Trophoblast cell (in vitro differentiated cells and primary cell): Measurements from ENCODE around the gene VSTM4.

Experiments
- DNase-seq, 2 donors: peaks; one replicate each; pipeline ENCODE4 v3.0.0-alpha.2; 2016
- H2AFZ ChIP-seq: 2 replicates; pipeline ENCODE4 v1.6.1; 2013; ENCODE audit warnings: low read length, moderate library complexity, mild to moderate bottlenecking; ENCODE audit not compliant: insufficient read depth, poor library complexity
- H2AK5ac ChIP-seq: 2 replicates; pipeline ENCODE4 v1.6.1; 2013; ENCODE audit warnings: mild to moderate bottlenecking, low read length
- H2BK120ac ChIP-seq: 2 replicates; pipeline ENCODE4 v1.6.1; 2013; ENCODE audit warnings: low read length, mild to moderate bottlenecking, moderate library complexity; ENCODE audit not compliant: insufficient read depth, poor library complexity
- H2BK12ac ChIP-seq: 2 replicates; pipeline ENCODE4 v1.6.1; 2013; ENCODE audit warnings: mild to moderate bottlenecking, low read length, moderate library complexity
- H2BK5ac ChIP-seq: 2 replicates; pipeline ENCODE4 v1.6.1; 2013; ENCODE audit warnings: low read length, low read depth, moderate library complexity, mild to moderate bottlenecking; ENCODE audit not compliant: poor library complexity
- H3K14ac ChIP-seq: 2 replicates; pipeline ENCODE4 v1.6.1; 2013; ENCODE audit warnings: mild to moderate bottlenecking, low read length
- H3K18ac ChIP-seq: 2 replicates; pipeline ENCODE4 v1.6.1; 2013; ENCODE audit warnings: mild to moderate bottlenecking, low read length
- H3K23ac ChIP-seq: 2 replicates; pipeline ENCODE4 v1.6.1; 2013; ENCODE audit warnings: low read length
- H3K27ac ChIP-seq: 2 replicates; pipeline ENCODE4 v1.5.1; 2013; ENCODE audit warnings: low read depth, mild to moderate bottlenecking, inconsistent platforms, low read length, moderate library complexity
- H3K27me3 ChIP-seq: 2 replicates; pipeline ENCODE4 v1.6.1; 2013; ENCODE audit warnings: inconsistent platforms, mild to moderate bottlenecking, low read length, moderate library complexity; ENCODE audit not compliant: insufficient read depth
- H3K36me3 ChIP-seq, 2 experiments: 1 replicate in 1 of 2; 2 replicates in 1 of 2; pipeline ENCODE4 v1.6.1; 2013; ENCODE audit warnings: low read length in 2 of 2, mild to moderate bottlenecking in 2 of 2, moderate library complexity in 1 of 2; ENCODE audit not compliant: insufficient read depth in 2 of 2, control insufficient read depth in 1 of 2
- H3K4ac ChIP-seq: 2 replicates; pipeline ENCODE4 v1.6.1; 2013; ENCODE audit warnings: low read depth, mild to moderate bottlenecking, low read length, moderate library complexity
- H3K4me1 ChIP-seq, 2 experiments: 1 replicate in 1 of 2; 2 replicates in 1 of 2; pipeline ENCODE4 v1.6.1; 2013; ENCODE audit warnings: low read length in 2 of 2, mild to moderate bottlenecking in 2 of 2, moderate library complexity in 1 of 2; ENCODE audit not compliant: insufficient read depth in 2 of 2, control insufficient read depth in 1 of 2
- H3K4me2 ChIP-seq: 2 replicates; pipeline ENCODE4 v1.6.1; 2013; ENCODE audit warnings: inconsistent platforms, mild to moderate bottlenecking, low read length, moderate library complexity
- H3K4me3 ChIP-seq: 2 replicates; pipeline ENCODE4 v1.5.1; 2013; ENCODE audit warnings: mild to moderate bottlenecking, low read depth, low read length, inconsistent platforms
- H3K79me1 ChIP-seq: one replicate; pipeline ENCODE4 v1.6.1; 2013; ENCODE audit warnings: low read length
- H3K79me2 ChIP-seq: 2 replicates; pipeline ENCODE4 v1.6.1; 2013; ENCODE audit warnings: low read length, mild to moderate bottlenecking; ENCODE audit not compliant: control insufficient read depth, insufficient read depth, poor library complexity
- H3K9ac ChIP-seq: 2 replicates; pipeline ENCODE4 v1.6.1; 2013; ENCODE audit warnings: mild to moderate bottlenecking, low read length
- H3K9me3 ChIP-seq: 2 replicates; pipeline ENCODE4 v1.6.1; 2013; ENCODE audit warnings: low read depth, mild to moderate bottlenecking, control low read depth, inconsistent platforms, low read length; ENCODE audit not compliant: insufficient read depth
- H4K12ac ChIP-seq: 2 replicates; pipeline ENCODE4 v1.6.1; 2013; ENCODE audit warnings: low read depth, mild to moderate bottlenecking, low read length, moderate library complexity
- H4K8ac ChIP-seq: 2 replicates; pipeline ENCODE4 v1.6.1; 2013; ENCODE audit warnings: low read depth, mild to moderate bottlenecking, low read length, moderate library complexity
- H4K91ac ChIP-seq: one replicate; pipeline ENCODE4 v1.6.1; 2013; ENCODE audit warnings: low read depth, mild to moderate bottlenecking, low read length, moderate library complexity
- WGBS: extraction: QIAGEN DNeasy Blood & Tissue Kit; methylation state at CpG from one replicate; pipeline ENCODE4 v1.1.7; 2013; ENCODE audit warnings: missing lambda C conversion rate; ENCODE audit not compliant: insufficient read length, insufficient coverage; ENCODE audit errors: extremely low coverage; 5-methylcytosine and 5-hydroxymethylcytosine counted together

Gene VSTM4

GRCh38 chr10:49120911-49121310, 5.6 kb upstream of the VSTM4 start:
- no peak overlapping the region for H4K8ac ChIP-seq
- no peak overlapping the region for H2AFZ ChIP-seq
- H3K9ac ChIP-seq = no peak overlapping the region
- peaks cover 2% of the 10 kb centered on the region for H3K9me3 ChIP-seq
- no peak overlapping the region for H3K4me2 ChIP-seq
- no peaks in the 10 kb centered on the region for H3K79me1 ChIP-seq
- no peak overlapping the region for H3K4me3 ChIP-seq
- no peak overlapping the region for H2BK120ac ChIP-seq
- H3K23ac ChIP-seq = no peak overlapping the region
- H3K14ac ChIP-seq = no peak overlapping the region
- no peak overlapping the region for H2BK12ac ChIP-seq
- H3K18ac ChIP-seq = no peak overlapping the region
- no peaks in the 10 kb centered on the region for H3K36me3 ChIP-seq
- no peak overlapping the region for H3K4ac ChIP-seq
- no peak for DNase-seq
- no peaks in the 10 kb centered on the region for H3K4me1 ChIP-seq
- no CpG with 5 or more reads among the region's 3 CpGs for WGBS
- no peak overlapping the region for H3K27ac ChIP-seq
- no peak overlapping the region for H2AK5ac ChIP-seq
- no peak overlapping the region for H2BK5ac ChIP-seq
- H3K79me2 ChIP-seq = no peaks in the 10 kb centered on the region
- no peak overlapping the region for H4K91ac ChIP-seq
- H3K27me3 ChIP-seq = no peaks in the 10 kb centered on the region
- H4K12ac ChIP-seq = no peak overlapping the region

GRCh38 chr10:49119746-49120145, 4.4 kb upstream of the VSTM4 start:
- Histone ChIP-seq H3K79me1 (no peaks in the 10 kb centered on the region), H3K4me2 (no peak overlapping the region), H3K4me3 (no peak overlapping the region), H4K8ac (no peak overlapping the region), H3K18ac (no peak overlapping the region), H2AK5ac (no peak overlapping the region), H2AFZ (no peak overlapping the region), H3K23ac (no peak overlapping the region), H3K79me2 (no peaks in the 10 kb centered on the region), H3K27me3 (peaks cover 5% of the 10 kb centered on the region), H2BK12ac (no peak overlapping the region), H3K27ac (no peak overlapping the region), H4K12ac (no peak overlapping the region), H4K91ac (no peak overlapping the region), H3K9me3 (peaks cover 2% of the 10 kb centered on the region), H3K4me1 (peaks cover 2% of the 10 kb centered on the region in 2 experiments), H2BK5ac (no peak overlapping the region), H2BK120ac (no peak overlapping the region), H3K4ac (no peak overlapping the region), H3K9ac (no peak overlapping the region), H3K14ac (no peak overlapping the region), H3K36me3 (no peaks in the 10 kb centered on the region)
- DNase-seq = no peak
- no CpG with 5 or more reads among the region's 3 CpGs for WGBS

GRCh38 chr10:49118430-49119074, 3.2 kb upstream of the VSTM4 start:
- no peak overlapping the region for H3K9ac ChIP-seq
- no peak overlapping the region for H3K4ac ChIP-seq
- no peak overlapping the region for H4K8ac ChIP-seq
- H3K18ac ChIP-seq = no peak overlapping the region
- peaks cover 2 to 4% of the 10 kb centered on the region in 2 experiments for H3K4me1 ChIP-seq
- no CpG with 5 or more reads among the region's 6 CpGs for WGBS
- H2BK12ac ChIP-seq = no peak overlapping the region
- H2AFZ ChIP-seq = no peak overlapping the region
- no peak overlapping the region for H2BK120ac ChIP-seq
- H3K14ac ChIP-seq = no peak overlapping the region
- H3K79me1 ChIP-seq = no peaks in the 10 kb centered on the region
- H3K9me3 ChIP-seq = no peaks in the 10 kb centered on the region
- no peak overlapping the region for H3K4me2 ChIP-seq
- no peak overlapping the region for H2AK5ac ChIP-seq
- no peak overlapping the region for H3K23ac ChIP-seq
- H3K36me3 ChIP-seq = no peaks in the 10 kb centered on the region
- no peak for DNase-seq
- H3K27ac ChIP-seq = no peak overlapping the region
- H3K27me3 ChIP-seq = peaks cover 6% of the 10 kb centered on the region
- H4K91ac ChIP-seq = no peak overlapping the region
- H3K4me3 ChIP-seq = no peak overlapping the region
- no peaks in the 10 kb centered on the region for H3K79me2 ChIP-seq
- H4K12ac ChIP-seq = no peak overlapping the region
- H2BK5ac ChIP-seq = no peak overlapping the region

GRCh38 chr10:49117376-49118070, 2.2 kb upstream of the VSTM4 start:
- H4K8ac ChIP-seq = no peak overlapping the region
- no peak overlapping the region for H2BK12ac ChIP-seq
- no peak overlapping the region for H2AFZ ChIP-seq
- peaks cover 2 to 4% of the 10 kb centered on the region in 2 experiments for H3K4me1 ChIP-seq
- H2BK120ac ChIP-seq = no peak overlapping the region
- H4K12ac ChIP-seq = no peak overlapping the region
- H3K18ac ChIP-seq = no peak overlapping the region
- no peaks in the 10 kb centered on the region for H3K79me2 ChIP-seq
- H3K4me2 ChIP-seq = no peak overlapping the region
- no peak overlapping the region for H3K14ac ChIP-seq
- peaks cover 6% of the 10 kb centered on the region for H3K27me3 ChIP-seq
- no peak overlapping the region for H4K91ac ChIP-seq
- no peak overlapping the region for H3K4ac ChIP-seq
- WGBS = no CpG with 5 or more reads among the region's 4 CpGs
- H3K27ac ChIP-seq = no peak overlapping the region
- H3K36me3 ChIP-seq = no peaks in the 10 kb centered on the region
- H2AK5ac ChIP-seq = no peak overlapping the region
- H3K4me3 ChIP-seq = no peak overlapping the region
- no peak for DNase-seq
- H3K9me3 ChIP-seq = no peaks in the 10 kb centered on the region
- H3K9ac ChIP-seq = no peak overlapping the region
- no peak overlapping the region for H3K23ac ChIP-seq
- no peak overlapping the region for H2BK5ac ChIP-seq
- H3K79me1 ChIP-seq = no peaks in the 10 kb centered on the region
